Testis (tissue), 2 donors: ENCODE measurements around the gene GOSR1.

ENCODE experiments used
- POLR2A ChIP-seq: fragments of 450-650 bp; IDR thresholded peaks from one replicate; pipeline ENCODE4 v1.6.1; 2017; ENCODE audit warnings: antibody characterized with exemption, mild to moderate bottlenecking, moderate library complexity
- TF ChIP-seq, protein P1 (sequence below), 3 experiments: fragments of 450-650 bp in 2 of 3; fragments of 200-600 bp in 1 of 3; sonication (generic) in 1 of 3; IDR thresholded peaks; one replicate each; pipeline ENCODE4 v1.5.1; 2016 to 2019; ENCODE audit warnings: antibody characterized with exemption in 3 of 3, mild to moderate bottlenecking in 2 of 3, moderate library complexity in 1 of 3

DNA sequence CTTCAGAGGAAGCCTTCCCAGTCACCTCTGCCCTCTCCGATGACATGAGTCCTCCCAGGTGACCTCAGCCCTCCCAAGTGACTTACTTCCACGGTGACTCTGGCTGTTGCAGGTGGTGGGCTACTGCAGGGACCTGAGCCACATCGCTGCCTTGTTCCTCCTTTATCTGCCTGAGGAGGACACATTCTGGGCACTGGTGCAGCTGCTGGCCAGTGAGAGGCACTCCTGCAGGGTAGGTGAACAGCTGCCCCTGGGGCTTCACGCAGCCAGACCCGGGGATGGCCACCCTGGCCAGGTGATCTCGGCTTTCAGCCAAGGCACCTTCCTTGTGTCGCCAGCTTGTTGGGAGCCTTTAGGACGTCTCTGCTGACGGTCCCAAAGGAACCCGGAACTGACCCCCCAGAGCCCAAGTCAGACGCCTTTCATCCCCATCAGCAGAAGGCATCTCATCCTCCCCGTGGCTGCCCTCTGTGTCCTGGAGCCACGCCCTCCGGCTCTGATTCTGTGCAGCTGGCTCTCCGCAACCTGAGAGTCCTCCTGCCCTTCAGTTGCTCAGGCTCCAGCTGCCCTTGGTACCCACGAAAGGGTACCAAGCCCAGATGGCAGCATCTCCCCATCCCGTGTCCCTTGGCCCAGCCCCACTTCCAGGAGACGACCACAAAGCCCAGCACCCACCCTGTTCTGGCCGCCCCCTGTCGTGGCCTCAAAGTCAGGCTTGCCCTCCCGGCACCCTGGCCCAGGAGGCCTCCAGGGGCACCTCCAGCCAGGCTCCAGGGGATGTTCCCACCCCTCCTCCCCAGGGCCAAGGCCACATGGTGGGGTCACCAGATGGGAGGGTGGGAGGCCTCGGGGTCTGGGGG lies 81.7 kb downstream of the GOSR1 start:
- TF ChIP-seq, protein P1, sequence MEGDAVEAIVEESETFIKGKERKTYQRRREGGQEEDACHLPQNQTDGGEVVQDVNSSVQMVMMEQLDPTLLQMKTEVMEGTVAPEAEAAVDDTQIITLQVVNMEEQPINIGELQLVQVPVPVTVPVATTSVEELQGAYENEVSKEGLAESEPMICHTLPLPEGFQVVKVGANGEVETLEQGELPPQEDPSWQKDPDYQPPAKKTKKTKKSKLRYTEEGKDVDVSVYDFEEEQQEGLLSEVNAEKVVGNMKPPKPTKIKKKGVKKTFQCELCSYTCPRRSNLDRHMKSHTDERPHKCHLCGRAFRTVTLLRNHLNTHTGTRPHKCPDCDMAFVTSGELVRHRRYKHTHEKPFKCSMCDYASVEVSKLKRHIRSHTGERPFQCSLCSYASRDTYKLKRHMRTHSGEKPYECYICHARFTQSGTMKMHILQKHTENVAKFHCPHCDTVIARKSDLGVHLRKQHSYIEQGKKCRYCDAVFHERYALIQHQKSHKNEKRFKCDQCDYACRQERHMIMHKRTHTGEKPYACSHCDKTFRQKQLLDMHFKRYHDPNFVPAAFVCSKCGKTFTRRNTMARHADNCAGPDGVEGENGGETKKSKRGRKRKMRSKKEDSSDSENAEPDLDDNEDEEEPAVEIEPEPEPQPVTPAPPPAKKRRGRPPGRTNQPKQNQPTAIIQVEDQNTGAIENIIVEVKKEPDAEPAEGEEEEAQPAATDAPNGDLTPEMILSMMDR (IDR thresholded peaks at IDR 0.05): no peak
- TF ChIP-seq POLR2A: no peak
